HCT116 (cell line): ENCODE results near the gene IQCN. TPM values are rescaled to one million over a fixed set of nuclear protein-coding genes. Genes with fewer than 3 reads are reported as not detected.

Source experiments
- ATAC-seq: fragments of 200-7000 bp; cut with Tn5 transposase; 2 replicates; pipeline ENCODE4 v1.9.1; 2020; ENCODE audit warnings: mild to moderate bottlenecking, moderate library complexity
- BruUV-seq: library from RNA; stranded (reverse); fragments of 400-500 nt; replicated peaks from 2 replicates; lab custom pipeline; 2021; lab: Mats Ljungman, UMichigan
- CTCF ChIA-PET: fragments of 300-600 bp; sonication (Branson Sonifier 250); formaldehyde crosslinking; loops from one replicate; lab custom pipeline; 2021; ENCODE audit warnings: antibody characterized with exemption; lab: Charles Lee
- POLR2A ChIA-PET: fragments of 300-600, 350-600 bp; sonication (Branson Sonifier 250); formaldehyde crosslinking; loops from one replicate; lab custom pipeline; 2021; ENCODE audit warnings: antibody characterized with exemption; lab: Charles Lee
- RAD21 ChIA-PET, 2 experiments: fragments of 300-600 bp; sonication (Branson Sonifier 250); formaldehyde crosslinking; loops; one replicate each; lab custom pipeline; 2023; ENCODE audit warnings: low total read pairs in 2 of 2; ENCODE audit not compliant: uncharacterized antibody in 2 of 2, unreplicated experiment in 2 of 2, low non-redundant PET in 1 of 2; lab: Charles Lee
- DNase-seq: peaks from one replicate; pipeline ENCODE4 v3.0.0-alpha.2; 2010; ENCODE audit warnings: low read depth, low spot score
- H2AFZ ChIP-seq: fragments of 200-600 bp; shearing (Covaris generic), sonication (generic); 2 replicates; pipeline ENCODE4 v1.6.1; 2017; ENCODE audit warnings: low read depth, mixed run types, mixed read lengths, antibody characterized with exemption, low read length; ENCODE audit not compliant: poor library complexity, severe bottlenecking
- H3K27ac ChIP-seq: 2 replicates; pipeline ENCODE4 v1.5.1; 2012; ENCODE audit warnings: low read depth, low read length
- H3K27me3 ChIP-seq: fragments of 200-600 bp; sonication (generic); 2 replicates; pipeline ENCODE4 v1.6.1; 2016; ENCODE audit warnings: mixed run types, low read length, mixed read lengths; ENCODE audit not compliant: insufficient read depth
- H3K36me3 ChIP-seq, 2 experiments: fragments of 200-500 bp in 1 of 2; fragments of 200-600 bp in 1 of 2; sonication (Bioruptor generic) in 1 of 2; sonication (generic) in 1 of 2; 2 replicates each; pipeline versions ENCODE4 v1.5.1 to v1.6.1; 2014 to 2016; ENCODE audit warnings: low read length in 2 of 2, inconsistent platforms in 1 of 2, mixed read lengths in 1 of 2, mixed run types in 1 of 2; ENCODE audit not compliant: insufficient read depth in 2 of 2, control insufficient read depth in 1 of 2
- H3K4me1 ChIP-seq, 2 experiments: fragments of 200-600 bp in 1 of 2; sonication (generic) in 1 of 2; 2 replicates each; pipeline versions ENCODE4 v1.5.1 to v1.6.1; 2012 to 2017; ENCODE audit warnings: low read length in 2 of 2, inconsistent platforms in 1 of 2, mild to moderate bottlenecking in 1 of 2, mixed read lengths in 1 of 2, mixed run types in 1 of 2, moderate library complexity in 1 of 2; ENCODE audit not compliant: insufficient read depth in 2 of 2, control insufficient read depth in 1 of 2
- H3K4me2 ChIP-seq: fragments of 200-600 bp; sonication (generic); 2 replicates; pipeline ENCODE4 v1.6.1; 2017; ENCODE audit warnings: mixed run types, low read length, mixed read lengths
- H3K4me3 ChIP-seq, 2 experiments: fragments of 200-600 bp in 1 of 2; sonication (generic) in 1 of 2; replicated peaks in 1 of 2; 2 replicates each; pipeline ENCODE4 v1.5.1; 2011 to 2016; ENCODE audit warnings: low read length in 2 of 2, control low read depth in 1 of 2, low read depth in 1 of 2, mild to moderate bottlenecking in 1 of 2, mixed read lengths in 1 of 2, mixed run types in 1 of 2
- H3K79me2 ChIP-seq: fragments of 200-600 bp; sonication (generic); 2 replicates; pipeline ENCODE4 v1.6.1; 2017; ENCODE audit warnings: mild to moderate bottlenecking, mixed run types, low read length, moderate library complexity, mixed read lengths; ENCODE audit not compliant: insufficient read depth
- H3K9ac ChIP-seq: fragments of 200-600 bp; sonication (generic); 2 replicates; pipeline ENCODE4 v1.6.1; 2016; ENCODE audit warnings: low read length, mixed read lengths
- H3K9me2 ChIP-seq: fragments of 200-600 bp; sonication (generic), shearing (Covaris generic); 2 replicates; pipeline ENCODE4 v1.6.1; 2017; ENCODE audit warnings: mixed run types, mild to moderate bottlenecking, moderate library complexity; ENCODE audit not compliant: insufficient read depth
- H3K9me3 ChIP-seq, 2 experiments: fragments of 200-500 bp in 1 of 2; fragments of 200-600 bp in 1 of 2; sonication (Bioruptor generic) in 1 of 2; sonication (generic) in 1 of 2; 2 replicates each; pipeline ENCODE4 v1.6.1; 2014 to 2017; ENCODE audit warnings: low read length in 2 of 2, mixed read lengths in 2 of 2, inconsistent platforms in 1 of 2, low read depth in 1 of 2, mild to moderate bottlenecking in 1 of 2, mixed run types in 1 of 2, moderate library complexity in 1 of 2; ENCODE audit not compliant: control insufficient read depth in 1 of 2, insufficient read depth in 1 of 2
- H4K20me1 ChIP-seq: fragments of 200-600 bp; sonication (generic), shearing (Covaris generic); 2 replicates; pipeline ENCODE4 v1.6.1; 2017; ENCODE audit warnings: mixed run types, mild to moderate bottlenecking, moderate library complexity; ENCODE audit not compliant: insufficient read depth
- CBX3 ChIP-seq: IDR thresholded peaks from 2 replicates; pipeline ENCODE4 v1.6.1; 2012; ENCODE audit warnings: low read depth
- ELF1 ChIP-seq: IDR thresholded peaks from 2 replicates; pipeline ENCODE4 v1.6.1; 2012; ENCODE audit warnings: low read depth, borderline replicate concordance
- JUND ChIP-seq: IDR thresholded peaks from 2 replicates; pipeline ENCODE4 v1.6.1; 2012
- POLR2AphosphoS5 ChIP-seq: IDR thresholded peaks from 2 replicates; pipeline ENCODE4 v1.6.1; 2011; ENCODE audit warnings: mild to moderate bottlenecking, low read depth, low read length, moderate library complexity
- SIN3A ChIP-seq: IDR thresholded peaks from 2 replicates; pipeline ENCODE4 v1.6.1; 2012; ENCODE audit warnings: low read depth
- TCF7L2 ChIP-seq: IDR thresholded peaks from 2 replicates; pipeline ENCODE4 v1.7.0; 2011; ENCODE audit warnings: borderline replicate concordance, inconsistent platforms; ENCODE audit not compliant: insufficient read depth, insufficient read length; ENCODE audit errors: extremely low read depth
- intact Hi-C: fragments of 100-400 bp; cut with micrococcal nuclease; formaldehyde crosslinking; loops from 2 replicates; pipeline ENCODE4 v1.10.0; 2022
- total RNA-seq: library from RNA; stranded (reverse); gene quantifications from one replicate; pipeline ENCODE4 v1.2.1, GENCODE V29; 2021; ENCODE audit not compliant: unreplicated experiment

Gene IQCN
- total RNA-seq, 1 experiment from 2014 or later = 4.8 TPM

- TF ChIP-seq TCF7L2 (no peak), ELF1 (no peak), JUND (no peak), POLR2AphosphoS5 (no peak), CBX3 (no peak)
Measured at GRCh38 chr19:18225355-18225701, 48.9 kb downstream of the IQCN start (continued).

GRCh38 chr19:18224525-18225354 lies 49.5 kb downstream of the IQCN start:
- Histone ChIP-seq H3K4me3 (peak overlapping the region; percentile 45 to 56), H3K36me3 (no peaks in the 10 kb centered on the region), H3K4me1 (peaks cover 18 to 30% of the 10 kb centered on the region in 2 experiments), H3K9me3 (no peaks in the 10 kb centered on the region), H3K9ac (peak overlapping the region; percentile 48; the same call in 1 of the 2 replicates), H3K79me2 (no peaks in the 10 kb centered on the region), H3K27me3 (no peaks in the 10 kb centered on the region), H3K9me2 (no peaks in the 10 kb centered on the region), H2AFZ (no peak overlapping the region), H3K27ac (peak overlapping the region; percentile 72), H4K20me1 (no peaks in the 10 kb centered on the region)
- no TSS peak for BruUV-seq
- CTCF ChIA-PET = interaction anchor here (0.7 to 2.0 kb wide), 13 partner anchors 9 to 112 kb away, joined by 3 to 31 read pairs (median 4); partner anchors contain the start of genes IQCN and PIK3R2
- peak; percentile 98 for ATAC-seq
- RAD21 ChIA-PET = interaction anchor here (0.6 to 1.2 kb wide), 4 partner anchors 20 to 113 kb away, joined by 3 to 7 read pairs (median 4); partner anchors contain the start of gene RAB3A (in 1 of the 2)
- peak; percentile 99 for DNase-seq
- intact Hi-C loops = no loop called here
- POLR2A ChIA-PET = interaction anchor here (0.8 to 1.9 kb wide), 9 partner anchors 14 to 161 kb away, joined by 3 to 19 read pairs (median 5); partner anchors contain the start of genes GDF15, JUND, MPV17L2 and RAB3A
- TF ChIP-seq SIN3A (no peak), POLR2AphosphoS5 (no peak)
- TF ChIP-seq, all 23 proteins: peak for 0
- peak overlapping the region; percentile 91 for H3K4me2 ChIP-seq
